Measurements from ENCODE around the gene DLX2.

GRCh38 chr2:172098287-172098649 is 4.4 kb downstream of the DLX2 start:
- TF ChIP-seq POLR2A (IDR thresholded peaks at IDR 0.05) (no peak), CTCF (IDR thresholded peaks at IDR 0.05 in 4 of 5, conservative IDR thresholded peaks at IDR 0.05 in 1 of 5) (no peak)

Measured in gastrocnemius medialis (tissue), 4 donors.